WTC11 (cell line): ENCODE measurements around the gene WDR53.

Experiments
- CREB1 ChIP-seq: sonication (generic); formaldehyde crosslinking; IDR thresholded peaks from 2 replicates; pipeline ENCODE4 v1.8.0; 2023; ENCODE audit warnings: mild to moderate bottlenecking, missing genetic modification reagents
- CREM ChIP-seq: sonication (generic); formaldehyde crosslinking; IDR thresholded peaks from 2 replicates; pipeline ENCODE4 v1.8.1; 2022; ENCODE audit warnings: mild to moderate bottlenecking, missing genetic modification reagents, moderate library complexity
- ELF4 ChIP-seq: sonication (generic); formaldehyde crosslinking; IDR thresholded peaks from 2 replicates; pipeline ENCODE4 v1.8.1; 2022; ENCODE audit warnings: low read depth, mild to moderate bottlenecking, moderate library complexity, missing genetic modification reagents
- ESRRA ChIP-seq: sonication (generic); formaldehyde crosslinking; IDR thresholded peaks from 2 replicates; pipeline ENCODE4 v1.8.1; 2022; ENCODE audit warnings: mild to moderate bottlenecking, missing genetic modification reagents, borderline replicate concordance
- HMGXB4 ChIP-seq: sonication (generic); formaldehyde crosslinking; IDR thresholded peaks from 2 replicates; pipeline ENCODE4 v1.8.1; 2023; ENCODE audit warnings: mild to moderate bottlenecking, moderate library complexity, missing genetic modification reagents
- NR2C2 ChIP-seq: sonication (generic); formaldehyde crosslinking; IDR thresholded peaks from 2 replicates; pipeline ENCODE4 v1.8.0; 2022; ENCODE audit warnings: mild to moderate bottlenecking, missing genetic modification reagents
- PRDM15 ChIP-seq: sonication (generic); formaldehyde crosslinking; IDR thresholded peaks from 2 replicates; pipeline ENCODE4 v1.8.0; 2022; ENCODE audit warnings: missing genetic modification reagents
- TP53 ChIP-seq: sonication (generic); formaldehyde crosslinking; IDR thresholded peaks from 2 replicates; pipeline ENCODE4 v1.8.1; 2023; ENCODE audit warnings: mild to moderate bottlenecking, missing genetic modification reagents
- ZNF138 ChIP-seq: sonication (generic); formaldehyde crosslinking; conservative IDR thresholded peaks from 2 replicates; pipeline ENCODE4 v1.8.1; 2022; ENCODE audit warnings: mild to moderate bottlenecking, moderate library complexity, missing genetic modification reagents
- ZNF281 ChIP-seq: sonication (generic); formaldehyde crosslinking; IDR thresholded peaks from 2 replicates; pipeline ENCODE4 v1.8.0; 2023; ENCODE audit warnings: mild to moderate bottlenecking, missing genetic modification reagents
- TF ChIP-seq, protein P1 (sequence below): fragments of 200-600 bp; IDR thresholded peaks from 2 replicates; pipeline ENCODE4 v1.8.0; 2022; ENCODE audit warnings: antibody characterized with exemption
- TF ChIP-seq, protein P2 (sequence below): sonication (generic); formaldehyde crosslinking; IDR thresholded peaks from 2 replicates; pipeline ENCODE4 v1.8.1; 2023; ENCODE audit warnings: mild to moderate bottlenecking, missing genetic modification reagents, borderline replicate concordance
- TF ChIP-seq, protein P3 (sequence below): fragments of 250-450 bp; sonication (Bioruptor Pico); IDR thresholded peaks from 2 replicates; pipeline ENCODE4 v1.9.0; 2021; ENCODE audit warnings: moderate library complexity, mild to moderate bottlenecking, inconsistent platforms, borderline replicate concordance

GRCh38 chr3:196558476-196558875 is 9.9 kb downstream of the WDR53 start:
- TF ChIP-seq, protein P1, sequence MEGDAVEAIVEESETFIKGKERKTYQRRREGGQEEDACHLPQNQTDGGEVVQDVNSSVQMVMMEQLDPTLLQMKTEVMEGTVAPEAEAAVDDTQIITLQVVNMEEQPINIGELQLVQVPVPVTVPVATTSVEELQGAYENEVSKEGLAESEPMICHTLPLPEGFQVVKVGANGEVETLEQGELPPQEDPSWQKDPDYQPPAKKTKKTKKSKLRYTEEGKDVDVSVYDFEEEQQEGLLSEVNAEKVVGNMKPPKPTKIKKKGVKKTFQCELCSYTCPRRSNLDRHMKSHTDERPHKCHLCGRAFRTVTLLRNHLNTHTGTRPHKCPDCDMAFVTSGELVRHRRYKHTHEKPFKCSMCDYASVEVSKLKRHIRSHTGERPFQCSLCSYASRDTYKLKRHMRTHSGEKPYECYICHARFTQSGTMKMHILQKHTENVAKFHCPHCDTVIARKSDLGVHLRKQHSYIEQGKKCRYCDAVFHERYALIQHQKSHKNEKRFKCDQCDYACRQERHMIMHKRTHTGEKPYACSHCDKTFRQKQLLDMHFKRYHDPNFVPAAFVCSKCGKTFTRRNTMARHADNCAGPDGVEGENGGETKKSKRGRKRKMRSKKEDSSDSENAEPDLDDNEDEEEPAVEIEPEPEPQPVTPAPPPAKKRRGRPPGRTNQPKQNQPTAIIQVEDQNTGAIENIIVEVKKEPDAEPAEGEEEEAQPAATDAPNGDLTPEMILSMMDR: no peak
- TF ChIP-seq PRDM15 (CRISPR knock-in tag) (no peak), HMGXB4 (CRISPR knock-in tag) (no peak), ESRRA (CRISPR knock-in tag) (no peak), TP53 (CRISPR knock-in tag) (no peak), CREM (CRISPR knock-in tag) (no peak), ZNF138 (CRISPR knock-in tag) (no peak), ELF4 (CRISPR knock-in tag) (no peak), CREB1 (CRISPR knock-in tag) (no peak), ZNF281 (no peak), NR2C2 (no peak)
- TF ChIP-seq, protein P2, sequence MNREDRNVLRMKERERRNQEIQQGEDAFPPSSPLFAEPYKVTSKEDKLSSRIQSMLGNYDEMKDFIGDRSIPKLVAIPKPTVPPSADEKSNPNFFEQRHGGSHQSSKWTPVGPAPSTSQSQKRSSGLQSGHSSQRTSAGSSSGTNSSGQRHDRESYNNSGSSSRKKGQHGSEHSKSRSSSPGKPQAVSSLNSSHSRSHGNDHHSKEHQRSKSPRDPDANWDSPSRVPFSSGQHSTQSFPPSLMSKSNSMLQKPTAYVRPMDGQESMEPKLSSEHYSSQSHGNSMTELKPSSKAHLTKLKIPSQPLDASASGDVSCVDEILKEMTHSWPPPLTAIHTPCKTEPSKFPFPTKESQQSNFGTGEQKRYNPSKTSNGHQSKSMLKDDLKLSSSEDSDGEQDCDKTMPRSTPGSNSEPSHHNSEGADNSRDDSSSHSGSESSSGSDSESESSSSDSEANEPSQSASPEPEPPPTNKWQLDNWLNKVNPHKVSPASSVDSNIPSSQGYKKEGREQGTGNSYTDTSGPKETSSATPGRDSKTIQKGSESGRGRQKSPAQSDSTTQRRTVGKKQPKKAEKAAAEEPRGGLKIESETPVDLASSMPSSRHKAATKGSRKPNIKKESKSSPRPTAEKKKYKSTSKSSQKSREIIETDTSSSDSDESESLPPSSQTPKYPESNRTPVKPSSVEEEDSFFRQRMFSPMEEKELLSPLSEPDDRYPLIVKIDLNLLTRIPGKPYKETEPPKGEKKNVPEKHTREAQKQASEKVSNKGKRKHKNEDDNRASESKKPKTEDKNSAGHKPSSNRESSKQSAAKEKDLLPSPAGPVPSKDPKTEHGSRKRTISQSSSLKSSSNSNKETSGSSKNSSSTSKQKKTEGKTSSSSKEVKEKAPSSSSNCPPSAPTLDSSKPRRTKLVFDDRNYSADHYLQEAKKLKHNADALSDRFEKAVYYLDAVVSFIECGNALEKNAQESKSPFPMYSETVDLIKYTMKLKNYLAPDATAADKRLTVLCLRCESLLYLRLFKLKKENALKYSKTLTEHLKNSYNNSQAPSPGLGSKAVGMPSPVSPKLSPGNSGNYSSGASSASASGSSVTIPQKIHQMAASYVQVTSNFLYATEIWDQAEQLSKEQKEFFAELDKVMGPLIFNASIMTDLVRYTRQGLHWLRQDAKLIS: no peak
- TF ChIP-seq, protein P3, sequence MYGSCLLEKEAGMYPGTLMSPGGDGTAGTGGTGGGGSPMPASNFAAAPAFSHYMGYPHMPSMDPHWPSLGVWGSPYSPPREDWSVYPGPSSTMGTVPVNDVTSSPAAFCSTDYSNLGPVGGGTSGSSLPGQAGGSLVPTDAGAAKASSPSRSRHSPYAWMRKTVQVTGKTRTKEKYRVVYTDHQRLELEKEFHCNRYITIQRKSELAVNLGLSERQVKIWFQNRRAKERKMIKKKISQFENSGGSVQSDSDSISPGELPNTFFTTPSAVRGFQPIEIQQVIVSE (CRISPR knock-in tag): no peak
